ENCODE results near the gene DLG4.

DNA sequence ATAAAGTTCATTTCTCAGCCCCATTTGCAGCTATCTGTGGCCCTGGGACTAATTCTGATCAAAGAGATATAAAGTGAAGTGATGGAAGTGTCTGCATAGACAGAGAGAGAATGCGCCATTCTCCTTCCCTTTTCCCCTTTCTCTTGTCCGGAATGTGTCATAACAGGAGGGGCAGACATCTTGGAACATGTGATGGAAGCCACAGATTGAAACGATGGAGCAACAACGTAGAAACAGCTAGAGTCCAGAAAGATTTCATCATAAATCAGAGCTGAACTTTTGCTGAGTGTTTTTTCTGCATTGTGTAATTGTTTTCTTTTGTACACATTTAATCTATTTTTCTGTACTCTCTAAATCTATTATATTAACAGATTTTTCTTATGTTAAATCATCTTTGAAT, 51.8 kb downstream of the DLG4 start:
- TF ChIP-seq, protein P1, sequence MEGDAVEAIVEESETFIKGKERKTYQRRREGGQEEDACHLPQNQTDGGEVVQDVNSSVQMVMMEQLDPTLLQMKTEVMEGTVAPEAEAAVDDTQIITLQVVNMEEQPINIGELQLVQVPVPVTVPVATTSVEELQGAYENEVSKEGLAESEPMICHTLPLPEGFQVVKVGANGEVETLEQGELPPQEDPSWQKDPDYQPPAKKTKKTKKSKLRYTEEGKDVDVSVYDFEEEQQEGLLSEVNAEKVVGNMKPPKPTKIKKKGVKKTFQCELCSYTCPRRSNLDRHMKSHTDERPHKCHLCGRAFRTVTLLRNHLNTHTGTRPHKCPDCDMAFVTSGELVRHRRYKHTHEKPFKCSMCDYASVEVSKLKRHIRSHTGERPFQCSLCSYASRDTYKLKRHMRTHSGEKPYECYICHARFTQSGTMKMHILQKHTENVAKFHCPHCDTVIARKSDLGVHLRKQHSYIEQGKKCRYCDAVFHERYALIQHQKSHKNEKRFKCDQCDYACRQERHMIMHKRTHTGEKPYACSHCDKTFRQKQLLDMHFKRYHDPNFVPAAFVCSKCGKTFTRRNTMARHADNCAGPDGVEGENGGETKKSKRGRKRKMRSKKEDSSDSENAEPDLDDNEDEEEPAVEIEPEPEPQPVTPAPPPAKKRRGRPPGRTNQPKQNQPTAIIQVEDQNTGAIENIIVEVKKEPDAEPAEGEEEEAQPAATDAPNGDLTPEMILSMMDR (IDR thresholded peaks at IDR 0.05): no peak
- no peak for TF ChIP-seq POLR2A (IDR thresholded peaks at IDR 0.05)

Measured in body of pancreas (tissue), 4 donors.